ENCODE measurements around the gene BCAM. TPM values are rescaled to one million over a fixed set of nuclear protein-coding genes. Genes with fewer than 3 reads are reported as not detected.

The BCAM gene
- total and polyA plus RNA-seq, 8 donors, result 110 to 389 (median 163) TPM

GRCh38 chr19:44807162-44807561 lies 1.7 kb upstream of the BCAM start:
- ATAC-seq, result peak; percentile 47
- peaks cover 0 to 17% of the 10 kb centered on the region in 2 donors for H3K27me3 ChIP-seq
- peak in 1 of 4 donors; percentile 57 for DNase-seq

GRCh38 chr19:44807652-44808462 lies 1.0 kb upstream of the BCAM start:
- H3K27me3 ChIP-seq, result peaks cover 0 to 17% of the 10 kb centered on the region in 2 donors
- DNase-seq (peak in 3 of 4 donors; percentile 59 to 84 (median 82)), ATAC-seq (peak; percentile 88)
- peak; percentile 34 to 40 for TF ChIP-seq CTCF (IDR thresholded peaks at IDR 0.05)
- peak overlapping the region; percentile 80 to 87 for H3K27ac ChIP-seq
- H3K9me3 ChIP-seq, result no peaks in the 10 kb centered on the region
- intact Hi-C loops (cut with DNase I), result no loop called here
- peak overlapping the region in 1 of 2 donors; percentile 50 for H3K4me3 ChIP-seq
- peaks cover 14 to 25% of the 10 kb centered on the region in 2 donors for H3K4me1 ChIP-seq
- peaks cover 0 to under 1% of the 10 kb centered on the region in 2 donors for H3K36me3 ChIP-seq

More at GRCh38 chr19:44807162-44807561, 1.7 kb upstream of the BCAM start:
- H3K27ac ChIP-seq, result peak overlapping the region; percentile 80 to 87
- H3K4me3 ChIP-seq, result no peak overlapping the region
- intact Hi-C loops (cut with DNase I), result no loop called here
- peaks cover 14 to 25% of the 10 kb centered on the region in 2 donors for H3K4me1 ChIP-seq
- H3K36me3 ChIP-seq, result no peaks in the 10 kb centered on the region
- no peaks in the 10 kb centered on the region for H3K9me3 ChIP-seq
- TF ChIP-seq CTCF (IDR thresholded peaks at IDR 0.05), result no peak

- intact Hi-C loops (cut with DNase I), result no loop called here
- Histone ChIP-seq H3K27ac (peak overlapping the region; percentile 80 to 87), H3K27me3 (peaks cover 0 to 17% of the 10 kb centered on the region in 2 donors), H3K4me1 (peaks cover 14 to 25% of the 10 kb centered on the region in 2 donors), H3K9me3 (no peaks in the 10 kb centered on the region), H3K36me3 (peaks cover 0 to 19% of the 10 kb centered on the region in 2 donors), H3K4me3 (peak overlapping the region; percentile 50 to 54)
- no peak for DNase-seq
- ATAC-seq, result no peak
- no peak for TF ChIP-seq CTCF (IDR thresholded peaks at IDR 0.05)
These were observed 802 bp downstream of the BCAM start for GRCh38 chr19:44809577-44810233.

- intact Hi-C loops (cut with DNase I), result no loop called here
- H3K9me3 ChIP-seq, result no peaks in the 10 kb centered on the region
- no peak for ATAC-seq
- peaks cover 0 to 17% of the 10 kb centered on the region in 2 donors for H3K27me3 ChIP-seq
- H3K4me3 ChIP-seq, result peak overlapping the region; percentile 50 to 54
- DNase-seq, result no peak
- H3K27ac ChIP-seq, result no peak overlapping the region
- H3K36me3 ChIP-seq, result peaks cover 0 to 21% of the 10 kb centered on the region in 2 donors
- no peak for TF ChIP-seq CTCF (IDR thresholded peaks at IDR 0.05)
- H3K4me1 ChIP-seq, result peaks cover 14 to 25% of the 10 kb centered on the region in 2 donors
These were observed 1.6 kb downstream of the BCAM start for GRCh38 chr19:44810234-44811121.

Measured in left lung (tissue), 10 donors.